Activated T-helper 1 cell treated with Interleukin-2 at 50 U/mL for 16 hours (primary cell): Measurements from ENCODE around the gene AAK1.
"Not testable (repeated sequence)": the region's sequence is repeated elsewhere in the genome, so short reads cannot be mapped to it uniquely, and the experiment has no call there.

Experiments
- DNase-seq: peaks from one replicate; pipeline ENCODE4 v3.0.0-alpha.2; 2020; ENCODE audit warnings: low read depth

The AAK1 gene

GRCh38 chr2:69625078-69625795, 18.3 kb downstream of the AAK1 start:
- no peak for DNase-seq

GRCh38 chr2:69624611-69625010, 18.9 kb downstream of the AAK1 start:
- DNase-seq = no peak

DNA sequence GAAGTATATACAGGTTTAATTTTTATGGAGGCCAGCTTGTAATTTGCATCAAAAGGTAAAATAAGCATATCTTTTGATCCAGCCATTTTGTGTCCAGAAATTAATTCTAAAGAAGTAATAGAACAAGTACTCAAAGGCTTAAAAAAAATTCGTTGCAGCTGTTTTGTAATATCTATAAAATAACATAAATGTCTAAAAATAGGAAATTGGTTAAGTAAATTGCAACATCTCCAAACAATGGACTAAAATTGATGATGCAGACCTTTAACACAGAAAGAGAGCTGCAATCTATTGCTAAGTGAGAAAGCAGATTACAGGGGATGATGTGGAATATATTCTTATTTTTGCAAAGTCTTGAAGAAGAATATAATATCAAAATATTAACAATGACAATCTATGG, 19.4 kb downstream of the AAK1 start:
- DNase-seq = no peak

GRCh38 chr2:69623236-69623635, 20.3 kb downstream of the AAK1 start:
- no peak for DNase-seq

GRCh38 chr2:69622805-69623204, 20.7 kb downstream of the AAK1 start:
- not testable (repeated sequence) for DNase-seq

GRCh38 chr2:69622017-69622540, 21.5 kb downstream of the AAK1 start:
- DNase-seq = not testable (repeated sequence)

DNA sequence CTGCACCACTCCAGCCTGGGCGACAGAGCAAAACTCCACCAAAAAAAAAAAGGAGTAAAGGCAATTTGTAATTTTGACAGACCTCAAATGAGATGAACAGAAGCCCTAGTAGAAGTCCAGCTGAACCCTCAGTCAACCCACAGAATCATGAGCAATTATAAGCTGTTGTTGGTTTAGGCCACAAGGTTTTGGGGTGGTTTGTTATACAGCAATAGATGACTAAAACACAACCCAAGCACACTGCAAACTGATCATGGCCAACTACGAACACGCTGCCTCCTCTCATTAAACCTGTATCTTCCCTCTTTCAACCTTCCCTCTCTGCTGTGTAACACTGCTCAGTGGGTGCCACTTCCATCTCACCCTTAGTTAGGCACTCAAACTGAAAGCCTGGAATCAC, 22.1 kb downstream of the AAK1 start:
- no peak for DNase-seq

- DNase-seq = no peak
Measured at GRCh38 chr2:69620870-69621269, 22.7 kb downstream of the AAK1 start.

GRCh38 chr2:69619725-69620124, 23.8 kb downstream of the AAK1 start:
- no peak for DNase-seq

DNA sequence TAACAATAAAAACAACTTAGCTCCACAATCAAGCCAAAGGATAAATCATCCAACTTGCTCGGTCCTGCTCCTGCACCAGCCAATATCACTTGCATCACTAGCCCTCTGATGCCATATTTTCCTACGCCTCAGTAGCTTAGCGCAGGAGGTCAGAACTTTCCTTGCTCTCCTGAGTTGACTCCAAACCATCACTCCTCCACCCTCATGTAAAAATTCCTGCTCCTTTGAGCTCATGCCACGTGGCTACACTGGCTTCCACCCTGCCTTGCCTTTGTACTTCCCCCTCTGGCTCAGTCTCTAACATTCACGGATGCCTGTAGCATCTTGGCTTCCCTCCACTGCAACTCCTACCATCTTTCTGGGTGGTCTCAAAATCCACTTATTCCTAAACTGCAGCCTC, 25.2 kb downstream of the AAK1 start:
- DNase-seq = no peak

DNA sequence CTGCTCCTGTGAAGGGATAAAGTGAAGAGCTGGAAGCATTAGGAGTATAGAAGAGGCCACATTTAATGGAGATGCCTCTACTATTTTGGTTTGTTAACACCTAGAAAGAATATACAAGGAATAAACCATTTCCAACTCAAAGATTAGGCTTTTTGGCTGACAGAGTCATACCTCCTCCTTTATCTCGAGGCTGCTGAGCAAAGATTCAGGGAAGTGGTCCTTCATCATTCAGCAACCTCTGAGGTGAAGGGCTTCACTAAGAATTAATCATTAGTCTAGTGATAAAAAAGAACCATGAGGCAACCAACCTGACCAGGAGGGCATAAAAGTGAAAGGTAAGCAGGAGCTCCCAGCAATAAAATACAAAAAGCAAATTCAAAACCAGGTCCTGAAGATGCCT, 25.8 kb downstream of the AAK1 start:
- no peak for DNase-seq

DNA sequence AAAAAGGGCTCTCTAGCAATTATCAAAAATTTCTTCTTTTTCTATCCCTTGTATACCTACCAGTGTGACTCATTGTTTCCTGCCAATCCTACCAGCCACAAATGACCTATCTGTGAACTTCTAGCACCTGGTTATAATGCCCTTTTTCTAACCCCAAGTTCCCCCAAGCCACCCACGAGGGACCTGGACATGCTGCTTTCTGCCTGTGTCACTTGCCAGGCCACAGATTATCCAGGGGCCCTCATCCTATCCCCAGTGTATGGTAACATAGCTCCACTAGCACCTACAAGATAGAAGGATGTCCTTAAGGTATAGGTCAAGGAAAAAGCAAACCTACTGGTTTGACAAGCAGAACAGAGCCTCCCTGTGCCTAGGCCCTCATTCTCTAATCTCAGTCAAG, 26.8 kb downstream of the AAK1 start:
- DNase-seq = no peak

- no peak for DNase-seq
Measured at GRCh38 chr2:69615969-69616368, 27.6 kb downstream of the AAK1 start.

DNA sequence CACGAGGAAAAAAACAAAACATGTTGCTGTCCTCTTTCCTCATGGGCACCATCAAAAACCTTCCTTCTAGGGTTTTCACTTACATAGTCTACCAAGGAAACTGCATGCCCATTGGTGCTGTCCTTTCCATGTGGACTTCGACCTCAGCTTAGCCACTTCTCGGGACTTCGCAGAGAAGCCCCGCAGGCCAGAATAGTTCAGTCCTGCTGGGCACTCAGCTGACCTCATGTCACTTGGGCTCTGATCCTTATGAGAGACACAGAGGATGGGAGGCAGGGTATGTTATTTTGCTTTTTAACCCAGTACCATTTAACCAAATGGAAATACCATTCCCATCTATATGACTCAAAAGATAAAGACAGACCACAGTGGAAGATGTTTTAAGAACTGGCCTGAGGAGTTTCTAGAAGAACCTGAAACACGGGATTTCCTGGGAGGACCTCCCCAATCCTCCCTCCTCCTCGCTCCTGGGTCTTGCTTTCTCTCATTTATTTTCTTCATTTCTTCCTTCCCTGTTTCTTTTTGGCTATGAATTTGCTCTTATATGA, 28.4 kb downstream of the AAK1 start:
- DNase-seq = no peak

GRCh38 chr2:69612707-69613106, 30.8 kb downstream of the AAK1 start:
- no peak for DNase-seq

GRCh38 chr2:69612200-69612599, 31.3 kb downstream of the AAK1 start:
- DNase-seq = no peak

DNA sequence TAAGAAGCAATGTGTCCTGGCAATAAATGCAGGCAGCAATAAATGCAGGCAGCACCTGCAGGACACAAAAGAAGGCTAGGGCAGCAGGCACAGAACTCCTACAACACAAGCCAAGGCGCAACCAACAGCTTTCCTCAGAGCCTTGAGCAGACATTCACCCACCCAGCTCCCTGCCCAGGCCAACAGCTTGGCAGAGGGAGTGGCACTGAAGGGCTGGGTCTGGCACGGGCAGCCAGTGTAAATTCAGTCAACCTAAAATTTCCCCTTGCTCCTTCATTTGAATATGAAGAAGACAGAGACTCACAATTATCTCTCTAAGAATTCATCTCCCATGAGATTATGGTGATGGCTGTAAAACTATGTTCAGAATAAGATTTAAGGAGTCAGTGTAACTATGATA, 35.4 kb downstream of the AAK1 start:
- DNase-seq = no peak

DNA sequence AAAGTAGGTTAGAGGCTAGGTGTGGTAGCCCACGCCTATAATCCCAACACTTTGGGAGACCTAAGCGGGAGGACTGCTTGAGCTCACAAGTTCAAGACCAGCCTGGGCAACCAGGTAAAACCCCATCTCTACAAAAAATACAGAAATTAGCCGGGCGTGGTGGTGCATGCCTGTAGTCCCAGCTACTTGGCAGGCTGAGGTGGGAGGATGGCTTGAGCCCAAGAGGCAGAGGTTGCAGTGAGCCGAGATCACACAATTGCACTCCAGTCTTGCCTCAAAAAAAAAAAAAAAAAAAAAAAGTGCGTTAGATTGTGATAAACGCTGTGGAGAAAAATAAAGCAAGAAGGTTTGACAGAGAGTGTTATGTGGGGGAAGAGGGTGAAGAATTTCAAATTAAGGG, 36.8 kb downstream of the AAK1 start:
- DNase-seq = not testable (repeated sequence)

DNA sequence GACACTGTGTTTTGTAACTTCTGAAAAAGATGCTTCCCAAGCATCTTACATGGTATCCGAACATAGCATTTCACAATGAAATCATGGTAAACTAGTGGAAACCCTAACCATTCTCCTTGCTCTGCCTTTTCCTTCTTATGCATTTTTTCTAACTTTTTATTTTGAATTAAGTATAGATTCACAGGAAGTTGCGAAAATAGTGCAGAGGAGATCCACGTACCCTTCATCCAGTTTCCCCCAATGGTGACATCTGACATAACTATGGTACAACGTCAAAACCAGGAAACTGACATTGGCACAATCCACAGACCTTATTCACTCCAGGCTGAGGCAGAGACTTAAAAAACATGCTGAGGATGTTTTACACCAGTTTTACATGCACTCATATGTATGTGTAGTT, 38.3 kb downstream of the AAK1 start:
- DNase-seq = no peak

- no peak for DNase-seq
Measured at GRCh38 chr2:69604836-69605235, 38.7 kb downstream of the AAK1 start.

- no peak for DNase-seq
Measured at GRCh38 chr2:69604026-69604678, 39.4 kb downstream of the AAK1 start.

DNA sequence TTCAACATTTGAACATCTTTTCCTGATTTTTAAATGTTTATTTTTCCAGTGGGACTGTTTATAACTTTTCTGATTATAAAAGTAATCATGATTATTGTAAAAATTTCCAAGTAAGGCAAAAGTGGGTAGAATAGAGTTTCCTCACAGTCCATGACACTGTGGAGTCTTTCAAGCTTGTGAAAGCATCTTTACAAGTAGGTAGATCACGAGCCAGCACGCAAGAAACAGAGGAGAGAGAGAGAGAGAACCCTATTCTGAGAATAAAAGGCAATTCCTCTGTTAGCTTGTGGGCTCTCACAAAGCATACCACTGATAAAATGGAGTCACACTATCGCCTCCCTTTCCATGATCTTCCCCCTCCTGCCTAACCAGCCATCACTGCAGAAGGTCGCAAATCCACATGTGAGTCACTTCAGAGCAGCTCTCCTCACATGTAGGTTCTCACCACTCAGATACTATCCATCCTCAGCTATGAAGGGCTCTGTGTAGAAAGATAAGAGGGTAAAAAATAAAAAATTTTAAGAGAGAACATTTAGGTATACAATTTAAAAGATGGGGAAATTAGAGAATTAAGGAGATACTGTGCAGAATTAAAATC, 40.3 kb downstream of the AAK1 start:
- DNase-seq = no peak

DNA sequence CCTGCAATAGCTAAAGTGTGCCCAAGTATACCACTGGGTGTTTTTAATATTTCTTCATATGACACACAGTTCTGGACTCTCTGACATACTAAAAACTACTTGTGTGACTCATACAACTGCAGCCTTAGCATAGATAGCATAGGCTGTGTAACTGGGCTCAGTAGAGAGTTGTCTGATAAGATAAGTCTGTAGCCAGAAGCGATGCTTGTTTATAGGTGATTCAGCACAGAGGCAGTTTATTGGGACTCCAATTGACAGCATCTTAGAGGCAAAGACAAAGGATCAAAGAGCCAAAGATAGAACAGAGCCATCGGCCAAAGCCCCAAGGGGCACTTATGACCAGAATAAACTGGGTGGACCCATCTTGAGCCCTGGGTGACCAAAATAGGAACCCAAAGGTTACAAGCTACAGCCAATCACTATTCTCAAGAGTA, 42.3 kb downstream of the AAK1 start:
- no peak for DNase-seq
